ENCODE data around the gene SCAMP4. TPM values are rescaled to one million over a fixed set of nuclear protein-coding genes. Genes with fewer than 3 reads are reported as not detected.

Gene SCAMP4
- total and polyA plus RNA-seq, 9 of the 15 experiments (the other 6 are each of a cell fraction or from before 2014, with no cell fraction given), result 0.81 to 45.9 (median 12.8) TPM

DNA sequence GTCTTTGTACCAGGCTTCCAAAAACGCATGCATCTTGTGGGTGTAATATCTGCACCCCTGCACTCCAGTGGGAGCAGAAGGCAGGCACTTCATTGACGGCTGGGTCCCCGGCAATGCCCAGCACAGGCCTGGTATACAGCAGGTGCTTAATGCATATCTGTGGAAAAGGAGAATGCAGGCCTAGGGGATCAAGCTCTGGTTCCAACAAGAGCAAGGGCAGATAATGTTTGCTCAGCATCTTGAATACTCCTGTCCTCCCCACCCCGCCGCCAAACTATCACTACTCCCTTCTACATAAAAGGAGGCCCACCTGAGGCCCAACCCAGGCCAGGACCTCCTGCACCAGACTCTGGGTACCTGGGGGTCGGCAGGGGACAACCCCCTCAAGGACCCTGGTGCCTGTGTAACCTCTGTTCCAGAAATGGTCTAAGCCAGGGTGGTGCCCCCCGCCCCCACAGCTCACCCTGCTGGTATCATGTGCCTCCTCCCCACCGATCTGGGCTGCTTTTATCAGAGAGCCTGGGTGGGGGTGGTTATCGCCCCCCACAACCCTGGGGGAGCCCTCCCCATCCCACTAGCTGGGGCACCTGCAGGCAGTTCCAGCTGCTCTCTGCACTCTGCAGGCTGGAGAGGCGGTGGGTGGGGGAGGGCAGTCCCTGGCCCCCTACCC lies 46.7 kb upstream of the SCAMP4 start:
- TF ChIP-seq HDAC8 (tag; IDR thresholded peaks at IDR 0.05) (no peak), ZBTB7A (IDR thresholded peaks at IDR 0.05; ENCODE audit: borderline replicate concordance, control insufficient read depth, low read depth, low read length) (peak; percentile 39; the same call in 1 of the 2 replicates), EGR1 (conservative IDR thresholded peaks at IDR 0.05) (peak; percentile 52), ZNF316 (IDR thresholded peaks at IDR 0.05) (peak; percentile 73), GABPB1 (CRISPR knock-in tag; IDR thresholded peaks at IDR 0.05) (peak; percentile 14; the same call in 1 of the 2 replicates), PRPF4 (IDR thresholded peaks at IDR 0.05; ENCODE audit: insufficient read depth, low read depth, low read length, poor library complexity, severe bottlenecking) (no peak), KAT7 (CRISPR knock-in tag; IDR thresholded peaks at IDR 0.05; ENCODE audit: borderline replicate concordance) (0 out of 2 replicates have a peak, but pooled peaks have one; percentile 15), CBFA2T2 (conservative IDR thresholded peaks at IDR 0.05) (0 out of 2 replicates have a peak, but pooled peaks have one; percentile 21), ZKSCAN8 (CRISPR knock-in tag; IDR thresholded peaks at IDR 0.05) (peak; percentile 95)
- no peaks in the 10 kb centered on the region for H3K27me3 ChIP-seq (ENCODE audit: control insufficient read depth in 2 of 2, insufficient read depth in 2 of 2, low read length in 2 of 2)
- H3K4me1 ChIP-seq (replicated peaks in 1 of 2; ENCODE audit: control insufficient read depth in 2 of 2, insufficient read depth in 2 of 2, low read length in 2 of 2), result peaks cover 61 to 87% of the 10 kb centered on the region in 2 experiments
- peaks cover 5% of the 10 kb centered on the region for H3K9me1 ChIP-seq (ENCODE audit: control insufficient read depth, insufficient read depth, low read length)
- H3K36me3 ChIP-seq (ENCODE audit: control insufficient read depth, insufficient read depth, low read length), result peaks cover 9% of the 10 kb centered on the region; the same call in 1 of the 3 replicates
- no TSS peak for BruUV-seq (replicated peaks)
- ChIA-PET POLR2A (interaction anchor here (0.5 to 5.2 kb wide), 7 partner anchors 11 to 754 kb away, joined by 3 to 46 read pairs (median 3); partner anchors contain the start of gene CIRBP), CTCF (ENCODE audit: low intra/inter-chr PET ratio) (no interaction called here)
- in situ Hi-C loops (cut with MboI), result no loop called here
- H4K20me1 ChIP-seq (replicated peaks; ENCODE audit: control insufficient read depth, insufficient read depth, low read length), result peaks cover 30% of the 10 kb centered on the region
- FAIRE-seq (peak; percentile 42), ATAC-seq (no peak), DNase-seq (ENCODE audit: extremely low read depth in 1 of 4, low spot score in 3 of 4) (peak in 1 of 4 experiments; percentile 32)
- intact Hi-C loops (cut with micrococcal nuclease), result no loop called here
- H3K4me2 ChIP-seq (ENCODE audit: insufficient read depth, low read length), result peak overlapping the region; percentile 72; the same call in 1 of the 2 replicates
- 19% methylated on average over 9 of the region's 10 CpGs for WGBS (ENCODE audit: insufficient coverage, low coverage, missing lambda C conversion rate)
- H3K9me3 ChIP-seq (replicated peaks; ENCODE audit: control insufficient read depth, insufficient read depth, low read depth, low read length), result no peaks in the 10 kb centered on the region
- peak overlapping the region; percentile 90; the same call in 1 of the 3 replicates for H3K27ac ChIP-seq (ENCODE audit: extremely low read depth, low read depth, low read length)
- no peak overlapping the region; the same call in 1 of the 2 replicates for H3K4me3 ChIP-seq
- peaks cover 94% of the 10 kb centered on the region for H3K79me2 ChIP-seq (ENCODE audit: control insufficient read depth, insufficient read depth, low read length)
- peak overlapping the region in 1 of 2 experiments; percentile 97; a peak in 3 of 4 replicates for H3K9ac ChIP-seq (ENCODE audit: insufficient read depth in 1 of 2, low read depth in 2 of 2, low read length in 2 of 2)
- no peak overlapping the region for H2AFZ ChIP-seq (ENCODE audit: low read depth, low read length)

Data from K562 (cell line).